Ovary (tissue), 9 donors: ENCODE measurements around the gene ACYP2. TPM values are rescaled to one million over a fixed set of nuclear protein-coding genes. Genes with fewer than 3 reads are reported as not detected.

Experiments used
- DNase-seq, 5 donors: peaks; one replicate each; pipeline ENCODE4 v3.0.0-alpha.2; 2019 to 2020
- H3K27ac ChIP-seq, 2 donors: fragments of 200-600 bp; one replicate each; pipeline versions ENCODE4 v1.5.1 to v1.8.0; 2019 to 2022
- H3K27me3 ChIP-seq: fragments of 200-600 bp; one replicate; pipeline ENCODE4 v1.8.0; 2022
- H3K36me3 ChIP-seq: fragments of 200-600 bp; sonication (generic); one replicate; pipeline ENCODE4 v1.5.1; 2019
- H3K4me1 ChIP-seq: one replicate; pipeline ENCODE4 v1.8.1; 2013; ENCODE audit warnings: mild to moderate bottlenecking, moderate library complexity; ENCODE audit not compliant: insufficient read depth
- H3K4me3 ChIP-seq: fragments of 200-600 bp; sonication (generic); one replicate; pipeline ENCODE4 v1.5.1; 2017
- H3K9me3 ChIP-seq, 2 donors: fragments of 200-600 bp in 1 of 2; sonication (generic) in 1 of 2; one replicate each; pipeline versions ENCODE4 v1.5.1 to v1.8.1; 2013 to 2019; ENCODE audit warnings: mild to moderate bottlenecking in 1 of 2, moderate library complexity in 1 of 2
- CTCF ChIP-seq, 3 donors: fragments of 450-650 bp in 2 of 3; fragments of 200-600 bp in 1 of 3; IDR thresholded peaks; one replicate each; pipeline versions ENCODE4 v1.5.1 to v1.8.0; 2016 to 2022; ENCODE audit warnings: antibody characterized with exemption in 3 of 3, mild to moderate bottlenecking in 1 of 3
- EP300 ChIP-seq: sonication (generic); formaldehyde crosslinking; IDR thresholded peaks from one replicate; pipeline ENCODE4 v1.6.1; 2017; ENCODE audit warnings: antibody characterized with exemption
- POLR2A ChIP-seq: fragments of 450-650 bp; IDR thresholded peaks from one replicate; pipeline ENCODE4 v1.6.1; 2017; ENCODE audit warnings: antibody characterized with exemption, mild to moderate bottlenecking, moderate library complexity
- WGBS, 3 donors: extraction: QIAGEN DNeasy Blood & Tissue Kit in 1 of 3; methylation state at CpG; one replicate each; pipeline versions ENCODE4 v1.1.5 to v1.1.7; 2013 to 2017; 5-methylcytosine and 5-hydroxymethylcytosine counted together
- intact Hi-C, 4 donors: fragments of 100-400 bp; cut with DNase I; formaldehyde crosslinking; loops; one replicate each; pipeline versions ENCODE4 v1.11.0 to v1.15.1; 2022 to 2023
- polyA plus RNA-seq, 2 donors: library from polyadenylated mRNA; stranded (reverse); fragments of 200-250 nt in 1 of 2; fragments of 350-450 nt in 1 of 2; fragmentation: Illumina TruSeq in 1 of 2; extraction: RNeasy Lipid Tissue Mini Kit (QIAGEN cat#74804) in 1 of 2; gene quantifications; one replicate each; pipeline ENCODE4 v1.2.3, GENCODE V29; 2013 to 2014
- total RNA-seq, 7 donors: library from RNA; depleted of rRNA in 2 of 7; stranded (reverse); fragments of >200 nt in 2 of 7; fragmentation: NEBNext Ultra II Directional in 3 of 7; extraction: Animal tissue kit (Norgen Biotek cat#: 25700) in 3 of 7; gene quantifications; one replicate each; pipeline versions ENCODE4 v1.1.0 to v1.2.4, GENCODE V29; 2016 to 2023
- donor health status: DM: no; HTN: no; CAD: no; lungs with moderate emphysema.
- donor health status: DM: no; HTN: no; CAD: no.
- donor health status: Bipolar disorder and iron deficiency.
- donor health status: DM: yes; HTN: yes; CAD: no.
- donor health status: DM: no; HTN: no; CAD: no.
- donor health status: DM: yes; HTN: yes; CAD: no.

ACYP2 gene
- total and polyA plus RNA-seq, 9 donors = 10.4 to 27.1 (median 13.9) TPM

GRCh38 chr2:54133056-54133455, 17.6 kb downstream of the ACYP2 start:
- no peaks in the 10 kb centered on the region for H3K36me3 ChIP-seq
- TF ChIP-seq EP300 = no peak
- no peak for TF ChIP-seq CTCF (IDR thresholded peaks at IDR 0.05)
- no peak for TF ChIP-seq POLR2A
- H3K27ac ChIP-seq = no peak overlapping the region
- no peaks in the 10 kb centered on the region for H3K9me3 ChIP-seq
- 94 to 98% (median 96%) methylated on average over 4 of the region's 4 CpGs for WGBS, 3 donors
- H3K4me3 ChIP-seq = no peak overlapping the region
- no peak for DNase-seq
- no peaks in the 10 kb centered on the region for H3K27me3 ChIP-seq
- no peaks in the 10 kb centered on the region for H3K4me1 ChIP-seq
- intact Hi-C loops = no loop called here

- 80 to 83% (median 81%) methylated on average over 4 of the region's 4 CpGs for WGBS, 3 donors
- H3K27me3 ChIP-seq = no peaks in the 10 kb centered on the region
- H3K4me1 ChIP-seq = no peaks in the 10 kb centered on the region
- no peak for DNase-seq
- no peaks in the 10 kb centered on the region for H3K9me3 ChIP-seq
- TF ChIP-seq CTCF (IDR thresholded peaks at IDR 0.05) = no peak
- no peak for TF ChIP-seq POLR2A
- TF ChIP-seq EP300 = no peak
- H3K4me3 ChIP-seq = no peak overlapping the region
- H3K27ac ChIP-seq = no peak overlapping the region
- intact Hi-C loops = no loop called here
- H3K36me3 ChIP-seq = no peaks in the 10 kb centered on the region
Observed at GRCh38 chr2:54139210-54139609, 23.8 kb downstream of the ACYP2 start.

DNA sequence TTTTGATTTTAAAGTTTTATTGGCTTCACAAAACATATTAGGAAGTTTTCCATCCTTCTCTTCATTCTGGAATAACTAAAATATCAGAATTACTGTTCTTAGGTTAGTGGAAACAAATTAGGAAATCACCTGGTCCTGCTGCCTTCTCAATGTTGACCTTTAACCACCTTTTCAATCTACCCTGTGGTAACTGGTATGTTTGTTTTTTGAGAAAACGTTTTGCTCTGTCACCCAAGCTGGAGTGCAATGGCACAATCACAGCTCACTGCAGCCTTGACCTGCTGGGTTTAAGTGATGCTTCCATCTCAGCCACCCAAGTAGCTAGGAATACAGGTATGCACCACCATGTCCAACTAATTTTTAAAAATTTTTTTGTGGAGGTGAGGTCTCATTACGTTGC, 28.4 kb downstream of the ACYP2 start:
- DNase-seq = no peak
- Histone ChIP-seq H3K27me3 (no peaks in the 10 kb centered on the region), H3K27ac (no peak overlapping the region), H3K4me3 (no peak overlapping the region), H3K9me3 (no peaks in the 10 kb centered on the region), H3K36me3 (no peaks in the 10 kb centered on the region), H3K4me1 (no peaks in the 10 kb centered on the region)
- intact Hi-C loops = no loop called here
- WGBS, 3 donors = 68 to 75% (median 73%) methylated on average over 2 of the region's 2 CpGs
- TF ChIP-seq CTCF (IDR thresholded peaks at IDR 0.05) = no peak
- no peak for TF ChIP-seq EP300
- no peak for TF ChIP-seq POLR2A

DNA sequence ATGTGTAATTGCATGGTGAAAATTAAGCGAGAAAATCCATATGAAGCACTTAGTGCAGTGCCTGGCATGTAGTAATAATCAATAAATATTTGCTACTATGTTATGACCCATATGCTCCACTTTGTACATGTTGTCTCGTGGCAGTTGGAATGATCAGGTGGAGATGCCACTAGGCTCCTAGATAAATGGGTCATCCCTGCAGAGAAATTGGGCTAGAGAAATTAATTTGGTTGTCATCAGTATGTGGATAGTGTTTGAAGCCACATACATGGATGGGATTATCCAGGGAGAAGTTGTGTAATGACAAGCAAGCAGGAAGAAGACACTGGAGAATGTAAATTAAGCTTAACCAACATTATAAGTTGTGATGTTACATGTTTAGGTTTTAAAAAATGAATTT, 33.0 kb downstream of the ACYP2 start:
- no peak overlapping the region for H3K27ac ChIP-seq
- intact Hi-C loops = no loop called here
- H3K4me3 ChIP-seq = no peak overlapping the region
- TF ChIP-seq CTCF (IDR thresholded peaks at IDR 0.05) = no peak
- no peak for TF ChIP-seq EP300
- no peak for TF ChIP-seq POLR2A
- H3K27me3 ChIP-seq = no peaks in the 10 kb centered on the region
- H3K9me3 ChIP-seq = no peaks in the 10 kb centered on the region
- 95 to 99% (median 96%) methylated on average over 2 of the region's 2 CpGs for WGBS, 3 donors
- H3K4me1 ChIP-seq = no peaks in the 10 kb centered on the region
- H3K36me3 ChIP-seq = no peaks in the 10 kb centered on the region
- no peak for DNase-seq
